ENCODE data around the gene LRRN3.

The LRRN3 gene

GRCh38 chr7:111101856-111102646 lies 11.1 kb downstream of the LRRN3 start:
- DNase-seq (ENCODE audit: low read depth in 1 of 2, low spot score in 1 of 2) = no peak
- TF ChIP-seq POLR2AphosphoS5 (IDR thresholded peaks at IDR 0.05; ENCODE audit: low read depth) (no peak), CTCF (IDR thresholded peaks at IDR 0.05; ENCODE audit: insufficient read depth, low read length) (no peak), REST (IDR thresholded peaks at IDR 0.05; ENCODE audit: insufficient replicate concordance, low read depth) (no peak), GABPA (IDR thresholded peaks at IDR 0.05; ENCODE audit: low read depth) (no peak), SPI1 (IDR thresholded peaks at IDR 0.05; ENCODE audit: borderline replicate concordance, low read depth) (no peak)
- H3K27ac ChIP-seq (replicated peaks) = no peak overlapping the region
- no peaks in the 10 kb centered on the region for H3K27me3 ChIP-seq (ENCODE audit: insufficient read depth, poor library complexity, severe bottlenecking)
- no peak overlapping the region for H3K4me3 ChIP-seq (replicated peaks; ENCODE audit: insufficient read depth, low read length)

GRCh38 chr7:111103136-111103535 lies 12.2 kb downstream of the LRRN3 start:
- Histone ChIP-seq H3K27ac (replicated peaks) (no peak overlapping the region), H3K27me3 (ENCODE audit: insufficient read depth, poor library complexity, severe bottlenecking) (no peaks in the 10 kb centered on the region), H3K4me3 (replicated peaks; ENCODE audit: insufficient read depth, low read length) (no peak overlapping the region)
- DNase-seq (ENCODE audit: low read depth in 1 of 2, low spot score in 1 of 2) = no peak
- TF ChIP-seq SPI1 (IDR thresholded peaks at IDR 0.05; ENCODE audit: borderline replicate concordance, low read depth) = no peak
- TF ChIP-seq CTCF (IDR thresholded peaks at IDR 0.05; ENCODE audit: insufficient read depth, low read length) = no peak
- no peak for TF ChIP-seq GABPA (IDR thresholded peaks at IDR 0.05; ENCODE audit: low read depth)
- no peak for TF ChIP-seq POLR2AphosphoS5 (IDR thresholded peaks at IDR 0.05; ENCODE audit: low read depth)
- TF ChIP-seq REST (IDR thresholded peaks at IDR 0.05; ENCODE audit: insufficient replicate concordance, low read depth) = no peak

GRCh38 chr7:111103678-111104274 lies 12.8 kb downstream of the LRRN3 start:
- no peak for DNase-seq (ENCODE audit: low read depth in 1 of 2, low spot score in 1 of 2)
- Histone ChIP-seq H3K27me3 (ENCODE audit: insufficient read depth, poor library complexity, severe bottlenecking) (no peaks in the 10 kb centered on the region), H3K4me3 (replicated peaks; ENCODE audit: insufficient read depth, low read length) (no peak overlapping the region), H3K27ac (replicated peaks) (no peak overlapping the region)
- TF ChIP-seq CTCF (IDR thresholded peaks at IDR 0.05; ENCODE audit: insufficient read depth, low read length) = no peak
- no peak for TF ChIP-seq SPI1 (IDR thresholded peaks at IDR 0.05; ENCODE audit: borderline replicate concordance, low read depth)
- TF ChIP-seq REST (IDR thresholded peaks at IDR 0.05; ENCODE audit: insufficient replicate concordance, low read depth) = no peak
- no peak for TF ChIP-seq POLR2AphosphoS5 (IDR thresholded peaks at IDR 0.05; ENCODE audit: low read depth)
- TF ChIP-seq GABPA (IDR thresholded peaks at IDR 0.05; ENCODE audit: low read depth) = no peak

Data from HL-60 (cell line).